GM12878 (cell line): ENCODE data around the gene JUN. TPM values are rescaled to one million over a fixed set of nuclear protein-coding genes. Genes with fewer than 3 reads are reported as not detected.
A peak's percentile ranks its signal among the peaks of the same experiment; 100 is the strongest.

ENCODE experiments used
- BHLHE40 ChIP-seq, 2 experiments: fragments of 450-650 bp in 1 of 2; IDR thresholded peaks; 2 replicates each; pipeline ENCODE4 v1.6.1; 2011 to 2017; ENCODE audit warnings: low read depth in 2 of 2, borderline replicate concordance in 1 of 2, improper control_type of control experiment in 1 of 2, low read length in 1 of 2, mild to moderate bottlenecking in 1 of 2
- CHD1 ChIP-seq: IDR thresholded peaks from 2 replicates; pipeline ENCODE4 v1.6.1; 2012; ENCODE audit warnings: low read depth, low read length, improper control_type of control experiment
- CREB1 ChIP-seq: IDR thresholded peaks from 2 replicates; pipeline ENCODE4 v1.6.1; 2012; ENCODE audit warnings: low read depth, mild to moderate bottlenecking, inconsistent platforms
- FOXM1 ChIP-seq: IDR thresholded peaks from 2 replicates; pipeline ENCODE4 v1.6.1; 2012; ENCODE audit warnings: low read depth, mild to moderate bottlenecking, inconsistent platforms, low read length, moderate library complexity
- HDAC2 ChIP-seq: fragments of 200-600 bp; sonication (generic); IDR thresholded peaks from 2 replicates; pipeline ENCODE4 v1.6.1; 2017
- IRF4 ChIP-seq: IDR thresholded peaks from 2 replicates; pipeline ENCODE4 v1.6.1; 2011; ENCODE audit warnings: low read depth, low read length
- KDM1A ChIP-seq: fragments of 200-600 bp; sonication (generic); IDR thresholded peaks from 2 replicates; pipeline ENCODE4 v1.6.1; 2016; ENCODE audit warnings: borderline replicate concordance
- MYB ChIP-seq: fragments of 150-350 bp; IDR thresholded peaks from 2 replicates; pipeline ENCODE4 v1.6.1; 2014; ENCODE audit warnings: mild to moderate bottlenecking, low read depth, low read length, borderline replicate concordance
- MYC ChIP-seq: IDR thresholded peaks from 2 replicates; pipeline ENCODE4 v1.6.1; 2011; ENCODE audit warnings: mild to moderate bottlenecking, low read length, moderate library complexity, inconsistent platforms; ENCODE audit not compliant: insufficient read depth, insufficient replicate concordance, insufficient read length, severe bottlenecking
- NR2C2 ChIP-seq: IDR thresholded peaks from 2 replicates; pipeline ENCODE4 v1.6.1; 2011; ENCODE audit warnings: borderline replicate concordance, low read depth; ENCODE audit not compliant: control insufficient read depth, insufficient read length
- SP1 ChIP-seq: IDR thresholded peaks from one replicate; pipeline ENCODE4 v1.6.1; 2011; ENCODE audit warnings: low read depth, low read length
- SPI1 ChIP-seq: IDR thresholded peaks from 2 replicates; pipeline ENCODE4 v1.6.1; 2011; ENCODE audit warnings: low read depth, mild to moderate bottlenecking, low read length, moderate library complexity, borderline replicate concordance; ENCODE audit not compliant: insufficient read depth
- polyA plus RNA-seq, 11 experiments: library from polyadenylated mRNA; depleted of rRNA in 4 of 11; unstranded in 6 of 11; stranded (reverse) in 5 of 11; fragments of >200 nt; fragmentation: Nextera tagmentation in 4 of 11; fragmentation: Illumina TruSeq in 1 of 11; extraction: Ambion mirVana in 4 of 11; extraction: Trizol in 1 of 11; gene quantifications; 1 replicate in 1 of 11; 2 replicates in 10 of 11; pipeline versions ENCODE4 v1.2.1 to v1.2.3, GENCODE V29; 2011 to 2016; ENCODE audit warnings: inconsistent platforms in 2 of 11, missing spikeins in 2 of 11, low read depth in 1 of 11
- total RNA-seq, 4 experiments: library from RNA; depleted of rRNA in 3 of 4; stranded (reverse); fragments of >200 nt in 3 of 4; fragmentation: Illumina TruSeq in 1 of 4; extraction: Trizol in 1 of 4; gene quantifications; 2 replicates each; pipeline versions ENCODE4 v1.2.1 to v1.2.3, GENCODE V29; 2013 to 2021
- TF ChIP-seq, protein P1 (sequence below): IDR thresholded peaks from 2 replicates; pipeline ENCODE4 v1.6.1; 2012; ENCODE audit warnings: improper control_type of control experiment, low read depth, low read length; ENCODE audit not compliant: insufficient replicate concordance
- TF ChIP-seq, protein P2 (sequence below): fragments of 450-650 bp; conservative IDR thresholded peaks from 2 replicates; pipeline ENCODE4 v1.6.1; 2017; ENCODE audit warnings: mild to moderate bottlenecking, moderate library complexity
- TF ChIP-seq, protein P3 (sequence below): IDR thresholded peaks from 2 replicates; pipeline ENCODE4 v1.6.1; 2012; ENCODE audit warnings: mild to moderate bottlenecking, low read depth, low read length
- TF ChIP-seq, protein P4 (sequence below): IDR thresholded peaks from 2 replicates; pipeline ENCODE4 v1.6.1; 2011; ENCODE audit warnings: borderline replicate concordance, low read depth, mild to moderate bottlenecking, moderate library complexity, low read length; ENCODE audit not compliant: insufficient read depth, poor library complexity, severe bottlenecking

Gene JUN
- total and polyA plus RNA-seq, 10 of the 15 experiments (the other 5 are each of a cell fraction or from before 2014, with no cell fraction given), result 0.18 to 8.4 (median 2.8) TPM

DNA sequence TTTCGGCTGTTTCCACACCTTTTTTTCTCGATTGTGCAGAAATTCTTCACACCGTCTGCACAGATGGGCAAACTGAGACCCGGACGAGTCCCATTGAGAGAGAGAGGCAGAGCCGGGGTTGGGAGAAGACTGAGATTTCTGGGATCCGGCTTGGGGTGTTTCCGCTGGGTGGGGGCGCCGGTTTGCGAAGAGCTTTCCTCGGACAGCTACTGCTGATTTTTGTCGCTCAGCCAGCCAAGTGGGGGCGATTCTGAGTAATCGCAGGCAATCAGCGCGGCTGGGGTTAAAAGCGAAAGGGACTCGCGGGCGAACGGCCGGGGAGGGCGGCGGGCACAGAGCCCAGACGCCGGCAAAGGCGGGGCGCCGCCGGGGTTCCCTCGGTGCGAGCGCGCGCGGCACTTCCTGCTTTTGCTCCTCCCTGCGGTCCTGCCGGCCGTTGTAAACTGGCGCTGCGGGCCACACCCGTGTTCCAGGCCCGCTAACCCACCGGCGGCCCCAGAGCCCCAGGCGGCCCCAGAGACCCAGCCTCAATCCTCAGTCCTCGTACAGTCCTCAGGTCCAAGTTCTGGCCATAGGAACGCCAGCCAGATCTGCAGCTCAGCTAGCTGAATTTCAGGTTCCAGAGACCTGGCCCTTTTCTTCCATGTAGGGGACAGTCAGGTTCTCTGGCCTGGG, 32.4 kb upstream of the JUN start (continued):
- TF ChIP-seq, protein P1, sequence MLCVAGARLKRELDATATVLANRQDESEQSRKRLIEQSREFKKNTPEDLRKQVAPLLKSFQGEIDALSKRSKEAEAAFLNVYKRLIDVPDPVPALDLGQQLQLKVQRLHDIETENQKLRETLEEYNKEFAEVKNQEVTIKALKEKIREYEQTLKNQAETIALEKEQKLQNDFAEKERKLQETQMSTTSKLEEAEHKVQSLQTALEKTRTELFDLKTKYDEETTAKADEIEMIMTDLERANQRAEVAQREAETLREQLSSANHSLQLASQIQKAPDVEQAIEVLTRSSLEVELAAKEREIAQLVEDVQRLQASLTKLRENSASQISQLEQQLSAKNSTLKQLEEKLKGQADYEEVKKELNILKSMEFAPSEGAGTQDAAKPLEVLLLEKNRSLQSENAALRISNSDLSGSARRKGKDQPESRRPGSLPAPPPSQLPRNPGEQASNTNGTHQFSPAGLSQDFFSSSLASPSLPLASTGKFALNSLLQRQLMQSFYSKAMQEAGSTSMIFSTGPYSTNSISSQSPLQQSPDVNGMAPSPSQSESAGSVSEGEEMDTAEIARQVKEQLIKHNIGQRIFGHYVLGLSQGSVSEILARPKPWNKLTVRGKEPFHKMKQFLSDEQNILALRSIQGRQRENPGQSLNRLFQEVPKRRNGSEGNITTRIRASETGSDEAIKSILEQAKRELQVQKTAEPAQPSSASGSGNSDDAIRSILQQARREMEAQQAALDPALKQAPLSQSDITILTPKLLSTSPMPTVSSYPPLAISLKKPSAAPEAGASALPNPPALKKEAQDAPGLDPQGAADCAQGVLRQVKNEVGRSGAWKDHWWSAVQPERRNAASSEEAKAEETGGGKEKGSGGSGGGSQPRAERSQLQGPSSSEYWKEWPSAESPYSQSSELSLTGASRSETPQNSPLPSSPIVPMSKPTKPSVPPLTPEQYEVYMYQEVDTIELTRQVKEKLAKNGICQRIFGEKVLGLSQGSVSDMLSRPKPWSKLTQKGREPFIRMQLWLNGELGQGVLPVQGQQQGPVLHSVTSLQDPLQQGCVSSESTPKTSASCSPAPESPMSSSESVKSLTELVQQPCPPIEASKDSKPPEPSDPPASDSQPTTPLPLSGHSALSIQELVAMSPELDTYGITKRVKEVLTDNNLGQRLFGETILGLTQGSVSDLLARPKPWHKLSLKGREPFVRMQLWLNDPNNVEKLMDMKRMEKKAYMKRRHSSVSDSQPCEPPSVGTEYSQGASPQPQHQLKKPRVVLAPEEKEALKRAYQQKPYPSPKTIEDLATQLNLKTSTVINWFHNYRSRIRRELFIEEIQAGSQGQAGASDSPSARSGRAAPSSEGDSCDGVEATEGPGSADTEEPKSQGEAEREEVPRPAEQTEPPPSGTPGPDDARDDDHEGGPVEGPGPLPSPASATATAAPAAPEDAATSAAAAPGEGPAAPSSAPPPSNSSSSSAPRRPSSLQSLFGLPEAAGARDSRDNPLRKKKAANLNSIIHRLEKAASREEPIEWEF, result no peak
- TF ChIP-seq IRF4 (peak; percentile 33; the same call in 1 of the 2 replicates), MYC (no peak), FOXM1 (peak; percentile 27; the same call in 1 of the 2 replicates), SP1 (peak; percentile 57), CHD1 (no peak), NR2C2 (no peak), CREB1 (peak; percentile 16; the same call in 1 of the 2 replicates), MYB (0 out of 2 replicates have a peak, but pooled peaks have one; percentile 15), KDM1A (no peak), SPI1 (peak; percentile 83), BHLHE40 (IDR thresholded peaks at IDR 0.05; ENCODE audit: borderline replicate concordance in 1 of 2, low read depth in 2 of 2, low read length in 1 of 2) (peak; percentile 26 to 70; a peak in 2 of 4 replicates), HDAC2 (no peak)
- TF ChIP-seq, protein P2, sequence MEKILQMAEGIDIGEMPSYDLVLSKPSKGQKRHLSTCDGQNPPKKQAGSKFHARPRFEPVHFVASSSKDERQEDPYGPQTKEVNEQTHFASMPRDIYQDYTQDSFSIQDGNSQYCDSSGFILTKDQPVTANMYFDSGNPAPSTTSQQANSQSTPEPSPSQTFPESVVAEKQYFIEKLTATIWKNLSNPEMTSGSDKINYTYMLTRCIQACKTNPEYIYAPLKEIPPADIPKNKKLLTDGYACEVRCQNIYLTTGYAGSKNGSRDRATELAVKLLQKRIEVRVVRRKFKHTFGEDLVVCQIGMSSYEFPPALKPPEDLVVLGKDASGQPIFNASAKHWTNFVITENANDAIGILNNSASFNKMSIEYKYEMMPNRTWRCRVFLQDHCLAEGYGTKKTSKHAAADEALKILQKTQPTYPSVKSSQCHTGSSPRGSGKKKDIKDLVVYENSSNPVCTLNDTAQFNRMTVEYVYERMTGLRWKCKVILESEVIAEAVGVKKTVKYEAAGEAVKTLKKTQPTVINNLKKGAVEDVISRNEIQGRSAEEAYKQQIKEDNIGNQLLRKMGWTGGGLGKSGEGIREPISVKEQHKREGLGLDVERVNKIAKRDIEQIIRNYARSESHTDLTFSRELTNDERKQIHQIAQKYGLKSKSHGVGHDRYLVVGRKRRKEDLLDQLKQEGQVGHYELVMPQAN, result peak; percentile 30; the same call in 1 of the 2 replicates
- TF ChIP-seq, protein P3, sequence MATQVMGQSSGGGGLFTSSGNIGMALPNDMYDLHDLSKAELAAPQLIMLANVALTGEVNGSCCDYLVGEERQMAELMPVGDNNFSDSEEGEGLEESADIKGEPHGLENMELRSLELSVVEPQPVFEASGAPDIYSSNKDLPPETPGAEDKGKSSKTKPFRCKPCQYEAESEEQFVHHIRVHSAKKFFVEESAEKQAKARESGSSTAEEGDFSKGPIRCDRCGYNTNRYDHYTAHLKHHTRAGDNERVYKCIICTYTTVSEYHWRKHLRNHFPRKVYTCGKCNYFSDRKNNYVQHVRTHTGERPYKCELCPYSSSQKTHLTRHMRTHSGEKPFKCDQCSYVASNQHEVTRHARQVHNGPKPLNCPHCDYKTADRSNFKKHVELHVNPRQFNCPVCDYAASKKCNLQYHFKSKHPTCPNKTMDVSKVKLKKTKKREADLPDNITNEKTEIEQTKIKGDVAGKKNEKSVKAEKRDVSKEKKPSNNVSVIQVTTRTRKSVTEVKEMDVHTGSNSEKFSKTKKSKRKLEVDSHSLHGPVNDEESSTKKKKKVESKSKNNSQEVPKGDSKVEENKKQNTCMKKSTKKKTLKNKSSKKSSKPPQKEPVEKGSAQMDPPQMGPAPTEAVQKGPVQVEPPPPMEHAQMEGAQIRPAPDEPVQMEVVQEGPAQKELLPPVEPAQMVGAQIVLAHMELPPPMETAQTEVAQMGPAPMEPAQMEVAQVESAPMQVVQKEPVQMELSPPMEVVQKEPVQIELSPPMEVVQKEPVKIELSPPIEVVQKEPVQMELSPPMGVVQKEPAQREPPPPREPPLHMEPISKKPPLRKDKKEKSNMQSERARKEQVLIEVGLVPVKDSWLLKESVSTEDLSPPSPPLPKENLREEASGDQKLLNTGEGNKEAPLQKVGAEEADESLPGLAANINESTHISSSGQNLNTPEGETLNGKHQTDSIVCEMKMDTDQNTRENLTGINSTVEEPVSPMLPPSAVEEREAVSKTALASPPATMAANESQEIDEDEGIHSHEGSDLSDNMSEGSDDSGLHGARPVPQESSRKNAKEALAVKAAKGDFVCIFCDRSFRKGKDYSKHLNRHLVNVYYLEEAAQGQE, result no peak
- TF ChIP-seq, protein P4, sequence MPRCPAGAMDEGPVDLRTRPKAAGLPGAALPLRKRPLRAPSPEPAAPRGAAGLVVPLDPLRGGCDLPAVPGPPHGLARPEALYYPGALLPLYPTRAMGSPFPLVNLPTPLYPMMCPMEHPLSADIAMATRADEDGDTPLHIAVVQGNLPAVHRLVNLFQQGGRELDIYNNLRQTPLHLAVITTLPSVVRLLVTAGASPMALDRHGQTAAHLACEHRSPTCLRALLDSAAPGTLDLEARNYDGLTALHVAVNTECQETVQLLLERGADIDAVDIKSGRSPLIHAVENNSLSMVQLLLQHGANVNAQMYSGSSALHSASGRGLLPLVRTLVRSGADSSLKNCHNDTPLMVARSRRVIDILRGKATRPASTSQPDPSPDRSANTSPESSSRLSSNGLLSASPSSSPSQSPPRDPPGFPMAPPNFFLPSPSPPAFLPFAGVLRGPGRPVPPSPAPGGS, result peak; percentile 71
